K562 (cell line): ENCODE data around the gene ELAC1. TPM values are rescaled to one million over a fixed set of nuclear protein-coding genes. Genes with fewer than 3 reads are reported as not detected.

Experiments
- ATAC-seq: fragments of 200-7000 bp; cut with Tn5 transposase; 3 replicates; pipeline ENCODE4 v1.9.1; 2020; ENCODE audit warnings: moderate library complexity
- BruUV-seq: library from RNA; stranded (reverse); fragments of 400-500 nt; replicated peaks from 2 replicates; lab custom pipeline; 2021; lab: Mats Ljungman, UMichigan
- CTCF ChIA-PET: fragments of 300-600 bp; formaldehyde crosslinking; extraction: SDS; loops from one replicate; lab custom pipeline; 2021; ENCODE audit warnings: low intra/inter-chr PET ratio; lab: Yijun Ruan, JAX
- POLR2A ChIA-PET: fragments of 300-600, 350-650 bp; sonication (Branson Sonifier 250); formaldehyde crosslinking; extraction: SDS; loops from one replicate; lab custom pipeline; 2021; ENCODE audit warnings: antibody characterized with exemption, inconsistent platforms; lab: Yijun Ruan, JAX
- DNase-seq, 4 experiments: peaks; one replicate each; pipeline versions ENCODE4 v3.0.0 to v3.0.0-alpha.2; 2011 to 2018; ENCODE audit warnings: low spot score in 3 of 4, mixed read lengths in 3 of 4; ENCODE audit errors: extremely low read depth in 1 of 4
- FAIRE-seq: peaks from 2 replicates; lab custom pipeline; 2011; peaks lifted over from hg19 to GRCh38; lab: Jason Lieb, UNC
- H2AFZ ChIP-seq: 2 replicates; pipeline ENCODE4 v1.6.0; 2011; ENCODE audit warnings: low read depth, low read length, control low read depth, inconsistent platforms
- H3K27ac ChIP-seq: fragments of 200-600 bp; 3 replicates; pipeline ENCODE4 v1.8.0; 2011; ENCODE audit warnings: low read depth, mild to moderate bottlenecking, control low read depth, inconsistent platforms, low read length, moderate library complexity, mixed read lengths; ENCODE audit errors: extremely low read depth
- H3K27me3 ChIP-seq, 2 experiments: fragments of 300-600 bp in 1 of 2; 2 replicates in 1 of 2; 3 replicates in 1 of 2; pipeline versions ENCODE4 v1.6.0 to v1.8.0; 2011; ENCODE audit warnings: inconsistent platforms in 2 of 2, low read length in 2 of 2, mild to moderate bottlenecking in 1 of 2, mixed read lengths in 1 of 2, moderate library complexity in 1 of 2; ENCODE audit not compliant: control insufficient read depth in 2 of 2, insufficient read depth in 2 of 2
- H3K36me3 ChIP-seq: fragments of 300-600 bp; 3 replicates; pipeline ENCODE4 v1.8.0; 2011; ENCODE audit warnings: mild to moderate bottlenecking, low read length, inconsistent platforms; ENCODE audit not compliant: control insufficient read depth, insufficient read depth
- H3K4me1 ChIP-seq, 2 experiments: fragments of 200-600 bp in 1 of 2; replicated peaks in 1 of 2; 2 replicates in 1 of 2; 3 replicates in 1 of 2; pipeline versions ENCODE4 v1.5.1 to v1.8.0; 2011; ENCODE audit warnings: inconsistent platforms in 2 of 2, low read length in 2 of 2, mild to moderate bottlenecking in 1 of 2, mixed read lengths in 1 of 2, moderate library complexity in 1 of 2; ENCODE audit not compliant: control insufficient read depth in 2 of 2, insufficient read depth in 2 of 2
- H3K4me2 ChIP-seq: 2 replicates; pipeline ENCODE4 v1.6.1; 2011; ENCODE audit warnings: low read length, control low read depth, inconsistent platforms, mixed read lengths; ENCODE audit not compliant: insufficient read depth
- H3K4me3 ChIP-seq: fragments of 200-600 bp; sonication (generic), shearing (Covaris generic); 2 replicates; pipeline ENCODE4 v1.5.1; 2016; ENCODE audit warnings: control low read depth, inconsistent platforms
- H3K79me2 ChIP-seq: fragments of 200-600 bp; 3 replicates; pipeline ENCODE4 v1.8.0; 2011; ENCODE audit warnings: low read length, inconsistent platforms; ENCODE audit not compliant: control insufficient read depth, insufficient read depth
- H3K9ac ChIP-seq, 2 experiments: 2 replicates each; pipeline versions ENCODE4 v1.6.0 to v1.6.1; 2011; ENCODE audit warnings: low read depth in 2 of 2, low read length in 2 of 2, control low read depth in 1 of 2, inconsistent platforms in 1 of 2, mild to moderate bottlenecking in 1 of 2, mixed read lengths in 1 of 2; ENCODE audit not compliant: insufficient read depth in 1 of 2
- H3K9me1 ChIP-seq: one replicate; pipeline ENCODE4 v1.6.0; 2011; ENCODE audit warnings: inconsistent platforms, mild to moderate bottlenecking, low read length, moderate library complexity; ENCODE audit not compliant: control insufficient read depth, insufficient read depth
- H3K9me3 ChIP-seq: replicated peaks from 2 replicates; pipeline ENCODE4 v1.5.1; 2011; ENCODE audit warnings: low read depth, low read length, inconsistent platforms; ENCODE audit not compliant: control insufficient read depth, insufficient read depth
- H4K20me1 ChIP-seq: replicated peaks from 2 replicates; pipeline ENCODE4 v1.6.1; 2011; ENCODE audit warnings: low read length, inconsistent platforms, mixed read lengths; ENCODE audit not compliant: control insufficient read depth, insufficient read depth
- CBFA2T2 ChIP-seq: fragments of 450-650 bp; conservative IDR thresholded peaks from 2 replicates; pipeline ENCODE4 v1.6.1; 2017; ENCODE audit warnings: mild to moderate bottlenecking
- ELF2 ChIP-seq: fragments of 250-450 bp; sonication (Bioruptor Pico); IDR thresholded peaks from 2 replicates; pipeline ENCODE4 v1.5.0; 2021; ENCODE audit warnings: mild to moderate bottlenecking
- ELK1 ChIP-seq: sonication (generic); formaldehyde crosslinking; IDR thresholded peaks from 2 replicates; pipeline ENCODE4 v1.8.1; 2022; ENCODE audit warnings: missing genetic modification reagents
- HDAC3 ChIP-seq: fragments of 450-650 bp; IDR thresholded peaks from 2 replicates; pipeline ENCODE4 v1.6.1; 2018; ENCODE audit warnings: borderline replicate concordance, mild to moderate bottlenecking, moderate library complexity; ENCODE audit not compliant: partially characterized antibody
- IRF1 ChIP-seq: sonication (generic); formaldehyde crosslinking; IDR thresholded peaks from 2 replicates; pipeline ENCODE4 v1.8.0; 2022; ENCODE audit warnings: missing genetic modification reagents, mild to moderate bottlenecking, borderline replicate concordance
- NUFIP1 ChIP-seq: fragments of 450-650 bp; IDR thresholded peaks from 2 replicates; pipeline ENCODE4 v1.6.1; 2018; ENCODE audit not compliant: partially characterized antibody
- POLR2AphosphoS5 ChIP-seq: IDR thresholded peaks from 2 replicates; pipeline ENCODE4 v1.6.1; 2011; ENCODE audit warnings: mild to moderate bottlenecking, low read depth, low read length, moderate library complexity; ENCODE audit not compliant: control insufficient read depth, insufficient read depth
- RBBP5 ChIP-seq: fragments of 200-600 bp; sonication (generic); IDR thresholded peaks from 2 replicates; pipeline ENCODE4 v1.6.1; 2012; ENCODE audit warnings: borderline replicate concordance, mild to moderate bottlenecking, low read length, control low read depth, inconsistent platforms; ENCODE audit not compliant: insufficient read depth, poor library complexity, severe bottlenecking
- SAFB2 ChIP-seq: fragments of 200-400 bp; formaldehyde crosslinking; IDR thresholded peaks from 2 replicates; pipeline ENCODE4 v1.6.1; 2018; ENCODE audit warnings: borderline replicate concordance, low read length, low read depth, moderate library complexity; ENCODE audit not compliant: severe bottlenecking
- SMARCA4 ChIP-seq: fragments of 450-650 bp; IDR thresholded peaks from 2 replicates; pipeline ENCODE4 v1.6.1; 2016
- SMARCB1 ChIP-seq: IDR thresholded peaks from 2 replicates; pipeline ENCODE4 v1.6.1; 2011; ENCODE audit warnings: improper control_type of control experiment, low read depth; ENCODE audit not compliant: insufficient read length
- TBL1XR1 ChIP-seq, 2 experiments: IDR thresholded peaks; 2 replicates each; pipeline ENCODE4 v1.6.1; 2012; ENCODE audit warnings: improper control_type of control experiment in 2 of 2, low read length in 2 of 2, mild to moderate bottlenecking in 1 of 2
- ZBTB12 ChIP-seq: fragments of 250-450 bp; sonication (Bioruptor Pico); IDR thresholded peaks from 2 replicates; pipeline ENCODE4 v1.4.0; 2020
- ZNF184 ChIP-seq: sonication (generic); formaldehyde crosslinking; IDR thresholded peaks from 2 replicates; pipeline ENCODE4 v1.5.0; 2020; ENCODE audit warnings: missing genetic modification reagents
- ZNF324 ChIP-seq: fragments of 250-450 bp; sonication (Bioruptor Pico); IDR thresholded peaks from 2 replicates; pipeline ENCODE4 v1.4.0; 2020; ENCODE audit warnings: mild to moderate bottlenecking
- ZNF766 ChIP-seq: fragments of 200-800 bp; sonication (Bioruptor generic); conservative IDR thresholded peaks from 2 replicates; pipeline ENCODE4 v1.6.1; 2016; ENCODE audit warnings: missing genetic modification characterization, missing compliant biosample characterization
- WGBS: fragments of 100-300 bp; shearing (Covaris generic); methylation state at CpG from one replicate; pipeline ENCODE4 v1.1.6; 2016; ENCODE audit warnings: low coverage, mixed read lengths; ENCODE audit not compliant: insufficient coverage; ENCODE audit errors: missing lambda C conversion rate; 5-methylcytosine and 5-hydroxymethylcytosine counted together
- in situ Hi-C: fragments of 300-500 bp; cut with MboI; formaldehyde crosslinking; loops from 4 replicates; pipeline ENCODE4 v1.15.0; 2018; ENCODE audit warnings: inconsistent platforms, mixed read lengths
- intact Hi-C: fragments of 100-400 bp; cut with micrococcal nuclease; formaldehyde crosslinking; loops from 2 replicates; pipeline ENCODE4 v1.14.2; 2022
- polyA plus RNA-seq, 8 experiments: library from polyadenylated mRNA; depleted of rRNA in 4 of 8; stranded (reverse) in 5 of 8; unstranded in 3 of 8; fragments of >200 nt; fragmentation: Nextera tagmentation in 2 of 8; fragmentation: Illumina TruSeq in 1 of 8; extraction: Ambion mirVana in 2 of 8; extraction: Trizol in 1 of 8; gene quantifications; 2 replicates each; pipeline versions ENCODE4 v1.2.1 to v1.2.3, GENCODE V29; 2011 to 2014; ENCODE audit warnings: inconsistent platforms in 1 of 8, missing spikeins in 1 of 8
- total RNA-seq, 7 experiments: library from RNA; depleted of rRNA in 6 of 7; stranded (reverse); fragments of >200 nt in 6 of 7; fragmentation: Illumina TruSeq in 2 of 7; extraction: Trizol in 2 of 7; gene quantifications; 2 replicates each; pipeline versions ENCODE4 v1.2.1 to v1.2.3, GENCODE V29; 2011 to 2021; ENCODE audit warnings: low replicate concordance in 1 of 7
- TF ChIP-seq, protein P1 (sequence below): IDR thresholded peaks from 2 replicates; pipeline ENCODE4 v1.6.1; 2011; ENCODE audit not compliant: insufficient read length; ENCODE audit errors: extremely low read depth

The ELAC1 gene
- total and polyA plus RNA-seq, 9 of the 15 experiments (the other 6 are each of a cell fraction or from before 2014, with no cell fraction given): 3.7 to 7.7 (median 4.9) TPM

- peak; percentile 90 for ATAC-seq
- in situ Hi-C loops: no loop called here
- ChIA-PET CTCF (no interaction called here), POLR2A (interaction anchor here (0.9 to 1.4 kb wide), 3 partner anchors 10 to 22 kb away, joined by 4 to 5 read pairs (median 5); partner anchors contain the start of gene SMAD4)
- 5% methylated on average over 5 of the region's 13 CpGs for WGBS
- Histone ChIP-seq H2AFZ (peak overlapping the region; percentile 31; the same call in 1 of the 2 replicates), H3K4me1 (peaks cover 5 to 20% of the 10 kb centered on the region in 2 experiments; a peak in 3 of 5 replicates), H3K9me3 (no peaks in the 10 kb centered on the region), H3K4me3 (no peak overlapping the region), H3K27ac (peak overlapping the region; percentile 28; the same call in 1 of the 3 replicates), H3K27me3 (no peaks in the 10 kb centered on the region), H3K9me1 (no peaks in the 10 kb centered on the region), H3K36me3 (no peaks in the 10 kb centered on the region), H3K79me2 (no peaks in the 10 kb centered on the region), H4K20me1 (no peaks in the 10 kb centered on the region), H3K4me2 (peak overlapping the region; percentile 46), H3K9ac (no peak overlapping the region; a peak in 1 of 4 replicates)
- BruUV-seq: no TSS peak
- FAIRE-seq: no peak
- intact Hi-C loops: loop anchor here (1.0 to 10.0 kb wide), 2 partner anchors 132 to 187 kb away; partner anchors contain the start of genes ME2 and MRO
- peak in 2 of 4 experiments; percentile 68 to 85 for DNase-seq
- TF ChIP-seq ZBTB12 (CRISPR knock-in tag) (no peak), SMARCB1 (no peak), HDAC3 (peak; percentile 62), CBFA2T2 (peak; percentile 88), ZNF766 (peak; percentile 58; the same call in 1 of the 2 replicates), ELF2 (no peak), IRF1 (no peak), POLR2AphosphoS5 (peak; percentile 80; the same call in 1 of the 2 replicates), NUFIP1 (no peak), RBBP5 (no peak), SMARCA4 (peak; percentile 50; the same call in 1 of the 2 replicates), TBL1XR1 (IDR thresholded peaks at IDR 0.05; ENCODE audit: low read length in 2 of 2) (peak in 1 of 2 experiments; percentile 57; a peak in 1 of 4 replicates), ZNF184 (CRISPR knock-in tag) (no peak), ELK1 (CRISPR knock-in tag) (no peak), SAFB2 (no peak), ZNF324 (CRISPR knock-in tag) (no peak)
- TF ChIP-seq, protein P1, sequence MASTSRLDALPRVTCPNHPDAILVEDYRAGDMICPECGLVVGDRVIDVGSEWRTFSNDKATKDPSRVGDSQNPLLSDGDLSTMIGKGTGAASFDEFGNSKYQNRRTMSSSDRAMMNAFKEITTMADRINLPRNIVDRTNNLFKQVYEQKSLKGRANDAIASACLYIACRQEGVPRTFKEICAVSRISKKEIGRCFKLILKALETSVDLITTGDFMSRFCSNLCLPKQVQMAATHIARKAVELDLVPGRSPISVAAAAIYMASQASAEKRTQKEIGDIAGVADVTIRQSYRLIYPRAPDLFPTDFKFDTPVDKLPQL: no peak
Measured at GRCh38 chr18:51006948-51007789, 39.3 kb downstream of the ELAC1 start.
